ENCODE measurements around the gene CTNNA3. TPM values are rescaled to one million over a fixed set of nuclear protein-coding genes. Genes with fewer than 3 reads are reported as not detected.

Gene CTNNA3
- total RNA-seq, 1 experiment from 2014 or later: 0.32 TPM

GRCh38 chr10:66045859-66046258 lies 1650.1 kb downstream of the CTNNA3 start:
- no peak for DNase-seq (ENCODE audit: low read depth, low spot score)
- no peaks in the 10 kb centered on the region for H3K27me3 ChIP-seq (ENCODE audit: insufficient read depth, low read length)
- peaks cover 0 to 6% of the 10 kb centered on the region in 2 experiments; a peak in 2 of 4 replicates for H3K9me3 ChIP-seq (ENCODE audit: control insufficient read depth in 1 of 2, insufficient read depth in 1 of 2, low read depth in 1 of 2, low read length in 2 of 2)
- no peak overlapping the region for H2AFZ ChIP-seq (ENCODE audit: low read depth, low read length, poor library complexity, severe bottlenecking)
- TF ChIP-seq SRF (IDR thresholded peaks at IDR 0.05; ENCODE audit: low read depth): no peak
- TF ChIP-seq TCF7L2 (IDR thresholded peaks at IDR 0.05; ENCODE audit: borderline replicate concordance, extremely low read depth, insufficient read depth, insufficient read length): no peak
- no peak for TF ChIP-seq CEBPB (IDR thresholded peaks at IDR 0.05; ENCODE audit: low read depth)
- TF ChIP-seq, protein P1, sequence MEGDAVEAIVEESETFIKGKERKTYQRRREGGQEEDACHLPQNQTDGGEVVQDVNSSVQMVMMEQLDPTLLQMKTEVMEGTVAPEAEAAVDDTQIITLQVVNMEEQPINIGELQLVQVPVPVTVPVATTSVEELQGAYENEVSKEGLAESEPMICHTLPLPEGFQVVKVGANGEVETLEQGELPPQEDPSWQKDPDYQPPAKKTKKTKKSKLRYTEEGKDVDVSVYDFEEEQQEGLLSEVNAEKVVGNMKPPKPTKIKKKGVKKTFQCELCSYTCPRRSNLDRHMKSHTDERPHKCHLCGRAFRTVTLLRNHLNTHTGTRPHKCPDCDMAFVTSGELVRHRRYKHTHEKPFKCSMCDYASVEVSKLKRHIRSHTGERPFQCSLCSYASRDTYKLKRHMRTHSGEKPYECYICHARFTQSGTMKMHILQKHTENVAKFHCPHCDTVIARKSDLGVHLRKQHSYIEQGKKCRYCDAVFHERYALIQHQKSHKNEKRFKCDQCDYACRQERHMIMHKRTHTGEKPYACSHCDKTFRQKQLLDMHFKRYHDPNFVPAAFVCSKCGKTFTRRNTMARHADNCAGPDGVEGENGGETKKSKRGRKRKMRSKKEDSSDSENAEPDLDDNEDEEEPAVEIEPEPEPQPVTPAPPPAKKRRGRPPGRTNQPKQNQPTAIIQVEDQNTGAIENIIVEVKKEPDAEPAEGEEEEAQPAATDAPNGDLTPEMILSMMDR (IDR thresholded peaks at IDR 0.05 in 2 of 3, conservative IDR thresholded peaks at IDR 0.05 in 1 of 3; ENCODE audit: borderline replicate concordance in 1 of 3, insufficient read depth in 1 of 3, low read depth in 2 of 3, low read length in 2 of 3): no peak
- TF ChIP-seq YY1 (IDR thresholded peaks at IDR 0.05; ENCODE audit: extremely low read depth, insufficient replicate concordance, low read depth, low read length): no peak
- TF ChIP-seq SP1 (IDR thresholded peaks at IDR 0.05; ENCODE audit: low read depth): no peak
- no peak for TF ChIP-seq FOSL1 (IDR thresholded peaks at IDR 0.05; ENCODE audit: low read depth)
- no peak for TF ChIP-seq REST (IDR thresholded peaks at IDR 0.05; ENCODE audit: low read depth)
- no peak for TF ChIP-seq MAX (IDR thresholded peaks at IDR 0.05)
- TF ChIP-seq SIN3A (IDR thresholded peaks at IDR 0.05; ENCODE audit: low read depth): no peak
- TF ChIP-seq ELF1 (IDR thresholded peaks at IDR 0.05; ENCODE audit: borderline replicate concordance, low read depth): no peak
- H3K79me2 ChIP-seq (ENCODE audit: insufficient read depth, low read length): no peaks in the 10 kb centered on the region
- no peaks in the 10 kb centered on the region for H4K20me1 ChIP-seq (ENCODE audit: insufficient read depth)
- no peak overlapping the region for H3K9ac ChIP-seq (ENCODE audit: low read length)
- H3K4me3 ChIP-seq (replicated peaks in 1 of 2; ENCODE audit: low read depth in 1 of 2, low read length in 2 of 2): no peak overlapping the region
- intact Hi-C loops (cut with micrococcal nuclease): no loop called here
- no peak overlapping the region for H3K27ac ChIP-seq (ENCODE audit: low read depth, low read length)
- no peak overlapping the region for H3K4me2 ChIP-seq (ENCODE audit: low read length)
- POLR2A ChIA-PET: no interaction called here
- no peaks in the 10 kb centered on the region for H3K4me1 ChIP-seq (ENCODE audit: control insufficient read depth in 1 of 2, insufficient read depth in 2 of 2, low read length in 2 of 2)
- RAD21 ChIA-PET (ENCODE audit: low non-redundant PET in 1 of 2, low total read pairs in 2 of 2, uncharacterized antibody in 2 of 2, unreplicated experiment in 2 of 2): no interaction called here
- no peaks in the 10 kb centered on the region for H3K36me3 ChIP-seq (ENCODE audit: control insufficient read depth in 1 of 2, insufficient read depth in 2 of 2, low read length in 2 of 2)
- no peaks in the 10 kb centered on the region for H3K9me2 ChIP-seq (ENCODE audit: insufficient read depth)
- no TSS peak for BruUV-seq (replicated peaks)
- ATAC-seq: no peak
- CTCF ChIA-PET: interaction anchor here (0.6 kb wide), 1 partner anchor 11 kb away, joined by 3 read pairs; no protein-coding TSS in a partner anchor
